GM11168 (cell line): ENCODE measurements around the gene LAPTM5.

Source experiments
- in situ Hi-C: fragments of 300-500 bp; cut with MboI; formaldehyde crosslinking; loops from one replicate; pipeline ENCODE4 v1.12.0; 2022; ENCODE audit warnings: low sequenced_read_pairs; ENCODE audit not compliant: unreplicated experiment

Gene LAPTM5

GRCh38 chr1:30787856-30788495, 30.4 kb upstream of the LAPTM5 start:
- in situ Hi-C loops = no loop called here

GRCh38 chr1:30787266-30787665, 29.7 kb upstream of the LAPTM5 start:
- in situ Hi-C loops = no loop called here

DNA sequence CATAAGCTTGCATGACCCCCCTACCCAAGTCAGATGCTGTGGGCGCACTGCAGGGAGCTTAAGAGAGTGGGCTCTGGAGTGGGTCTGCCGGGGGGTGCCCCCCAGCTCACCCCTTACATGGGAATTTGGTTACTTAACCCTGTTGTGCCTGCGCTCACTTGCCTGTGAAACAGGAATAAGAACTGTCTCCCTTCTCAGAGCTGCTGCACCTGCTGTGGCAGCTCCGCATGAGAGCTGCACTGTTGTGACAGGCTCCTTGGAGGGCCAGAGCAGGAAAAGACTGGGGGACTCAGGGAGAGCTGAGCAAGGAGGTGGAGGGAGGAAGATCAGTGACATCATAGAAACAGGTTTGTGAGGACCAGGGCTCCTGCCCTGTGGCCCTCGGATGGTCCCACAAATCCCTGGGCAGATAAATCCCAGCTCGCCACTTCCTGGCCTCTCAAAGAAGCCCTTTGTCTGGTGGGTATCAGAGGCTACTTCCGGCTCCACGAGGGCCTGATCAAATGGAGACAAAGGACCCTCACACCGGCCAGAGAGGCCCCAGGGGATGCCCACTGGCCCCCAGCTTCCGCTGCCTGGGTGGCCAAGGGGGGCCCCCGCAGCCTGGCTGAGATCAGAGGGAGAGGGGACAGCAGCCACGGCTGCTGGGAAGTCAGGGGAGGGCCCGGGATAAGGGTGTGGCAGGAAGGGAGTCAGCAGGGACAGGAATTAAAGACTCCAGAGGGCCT, 28.9 kb upstream of the LAPTM5 start:
- in situ Hi-C loops = no loop called here

GRCh38 chr1:30785714-30786113, 28.1 kb upstream of the LAPTM5 start:
- in situ Hi-C loops = no loop called here

DNA sequence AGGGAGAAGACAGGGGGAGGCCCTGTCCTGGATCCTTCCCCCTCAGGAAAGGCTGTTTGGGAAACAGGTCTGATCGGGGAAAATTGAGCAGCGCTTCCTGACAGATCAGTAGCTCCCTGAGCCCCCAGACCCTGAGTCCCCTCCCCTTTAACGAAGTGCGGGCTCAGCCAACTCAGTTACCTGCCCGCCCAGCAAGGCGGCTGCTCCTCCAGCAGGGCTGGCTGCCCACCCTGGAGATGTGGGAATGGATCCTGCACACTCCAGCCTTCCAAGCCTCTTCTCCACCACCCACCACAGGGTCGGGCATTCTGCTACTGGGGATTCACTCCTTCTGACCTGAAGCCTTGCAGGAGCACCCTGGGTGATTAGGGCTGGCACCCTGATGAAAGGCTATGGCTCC, 27.6 kb upstream of the LAPTM5 start:
- in situ Hi-C loops = no loop called here

DNA sequence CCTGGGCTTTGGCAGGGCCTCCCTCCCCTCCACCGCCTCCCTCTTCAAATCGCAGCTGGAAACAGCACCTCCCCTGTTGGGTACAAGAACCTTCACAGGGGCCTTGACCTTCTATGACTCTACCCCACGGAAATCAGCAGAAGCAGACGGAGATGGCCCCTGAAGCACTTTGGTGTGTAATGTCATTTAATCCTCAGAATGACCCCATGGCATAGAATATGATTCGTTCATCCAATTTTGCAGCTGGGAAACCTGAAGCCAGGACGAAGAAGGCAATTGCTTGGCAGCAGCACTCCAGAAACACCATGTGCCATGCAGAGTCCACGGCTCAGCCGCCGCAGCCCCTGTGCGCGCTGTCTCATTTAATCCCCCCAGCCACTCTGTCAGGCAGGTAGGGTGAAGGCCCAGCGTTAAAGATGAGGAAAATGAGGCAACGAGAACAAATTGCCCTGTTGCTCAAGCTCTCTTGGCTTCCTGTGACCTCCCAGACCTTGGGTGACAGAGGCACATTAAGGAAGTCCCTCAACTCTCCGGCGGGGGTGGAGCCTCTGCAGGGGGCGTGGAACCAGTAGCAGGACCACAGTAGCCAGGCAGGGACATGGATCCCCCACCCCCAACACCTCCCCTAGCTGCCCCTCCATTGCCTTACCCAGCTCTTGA, 25.8 kb upstream of the LAPTM5 start:
- in situ Hi-C loops = no loop called here

- in situ Hi-C loops = no loop called here
Measured at GRCh38 chr1:30782361-30783255, 25.0 kb upstream of the LAPTM5 start.

DNA sequence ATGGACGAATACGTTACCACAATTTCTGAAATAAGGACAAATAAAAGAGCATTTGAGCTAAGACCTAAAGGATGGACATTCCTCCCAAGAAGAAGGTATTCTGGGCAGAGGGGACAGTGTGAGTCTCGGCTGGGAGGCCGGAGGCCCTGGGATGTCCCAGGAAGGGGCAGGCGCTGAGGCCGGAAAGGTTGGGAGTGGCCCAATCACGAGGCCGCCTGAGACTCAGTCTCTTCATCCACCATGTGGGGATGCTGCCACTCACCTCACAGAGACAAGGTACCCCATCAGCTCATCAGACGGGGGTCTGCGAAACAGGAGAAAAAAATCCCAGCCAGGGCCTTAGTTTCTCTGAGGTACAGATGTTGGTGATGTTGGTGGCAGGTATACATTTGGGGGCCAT, 24.3 kb upstream of the LAPTM5 start:
- in situ Hi-C loops = no loop called here

GRCh38 chr1:30780409-30780808, 22.8 kb upstream of the LAPTM5 start:
- in situ Hi-C loops = no loop called here

- in situ Hi-C loops = loop anchor here (5.0 kb wide), 1 partner anchor 57 kb away; the partner anchor contains the start of gene MATN1
Measured at GRCh38 chr1:30779294-30780071, 21.9 kb upstream of the LAPTM5 start.

DNA sequence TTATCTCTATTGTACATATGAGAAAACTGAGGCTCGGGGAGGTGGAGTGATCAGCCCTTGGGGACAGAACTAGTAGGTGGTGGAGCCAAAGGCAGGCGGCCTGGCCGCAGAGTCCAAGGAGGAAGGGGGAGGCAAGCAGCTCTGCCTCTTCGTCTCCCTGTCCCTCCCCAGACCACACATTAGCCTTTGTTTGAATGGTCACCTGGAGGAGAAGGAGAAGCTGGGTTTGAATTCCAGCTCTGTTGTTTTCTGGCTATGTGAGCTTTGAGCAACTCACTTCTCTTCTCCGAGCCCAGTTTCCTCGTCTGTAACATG, 21.4 kb upstream of the LAPTM5 start:
- in situ Hi-C loops = loop anchor here (5.0 kb wide), 1 partner anchor 57 kb away; the partner anchor contains the start of gene MATN1

GRCh38 chr1:30778154-30778978, 20.8 kb upstream of the LAPTM5 start:
- in situ Hi-C loops = loop anchor here (5.0 kb wide), 1 partner anchor 56 kb away; the partner anchor contains the start of gene MATN1

GRCh38 chr1:30777904-30778153, 20.3 kb upstream of the LAPTM5 start:
- in situ Hi-C loops = loop anchor here (5.0 kb wide), 1 partner anchor 56 kb away; the partner anchor contains the start of gene MATN1

DNA sequence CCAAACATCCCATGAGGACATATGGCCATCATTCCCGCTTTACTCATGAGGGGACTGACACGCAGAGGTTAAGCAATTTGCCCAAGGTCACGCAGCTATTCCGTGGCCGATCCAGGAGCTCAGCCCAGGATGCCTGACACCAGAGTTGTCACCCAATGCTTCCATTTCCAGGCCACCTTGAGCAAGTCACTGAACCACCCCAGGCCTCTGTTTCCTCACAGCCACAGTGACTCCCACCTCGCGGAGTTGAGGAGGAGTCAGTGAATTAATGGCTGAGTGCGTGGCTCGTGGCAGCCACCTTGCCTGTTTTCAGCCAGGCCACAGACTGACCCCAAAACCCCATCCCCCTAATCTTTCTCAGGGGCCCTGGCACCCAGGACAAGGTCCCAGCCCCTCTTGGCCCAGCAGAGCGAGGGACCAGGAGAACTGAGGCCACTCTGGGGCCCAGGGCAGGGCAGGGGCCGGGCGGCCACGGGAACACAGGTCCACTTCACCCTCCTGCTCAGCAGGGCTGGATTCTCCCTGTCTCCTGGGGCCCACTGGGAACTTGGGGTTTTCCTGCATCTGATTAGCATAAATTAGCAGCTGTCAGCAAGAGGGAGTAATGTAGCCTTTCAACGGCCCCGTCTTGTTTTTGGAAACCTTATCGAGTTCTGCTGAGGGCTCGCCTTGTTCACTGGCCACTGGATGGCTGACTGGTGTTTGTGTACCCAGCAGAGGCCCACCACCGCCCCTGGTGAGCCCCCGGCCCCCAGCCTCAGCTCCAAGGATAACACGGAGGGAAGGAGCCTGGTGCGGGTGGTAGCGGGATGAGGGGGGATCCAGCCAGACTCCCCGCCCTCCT, 19.7 kb upstream of the LAPTM5 start:
- in situ Hi-C loops = loop anchor here (5.0 kb wide), 1 partner anchor 55 kb away; the partner anchor contains the start of gene MATN1

DNA sequence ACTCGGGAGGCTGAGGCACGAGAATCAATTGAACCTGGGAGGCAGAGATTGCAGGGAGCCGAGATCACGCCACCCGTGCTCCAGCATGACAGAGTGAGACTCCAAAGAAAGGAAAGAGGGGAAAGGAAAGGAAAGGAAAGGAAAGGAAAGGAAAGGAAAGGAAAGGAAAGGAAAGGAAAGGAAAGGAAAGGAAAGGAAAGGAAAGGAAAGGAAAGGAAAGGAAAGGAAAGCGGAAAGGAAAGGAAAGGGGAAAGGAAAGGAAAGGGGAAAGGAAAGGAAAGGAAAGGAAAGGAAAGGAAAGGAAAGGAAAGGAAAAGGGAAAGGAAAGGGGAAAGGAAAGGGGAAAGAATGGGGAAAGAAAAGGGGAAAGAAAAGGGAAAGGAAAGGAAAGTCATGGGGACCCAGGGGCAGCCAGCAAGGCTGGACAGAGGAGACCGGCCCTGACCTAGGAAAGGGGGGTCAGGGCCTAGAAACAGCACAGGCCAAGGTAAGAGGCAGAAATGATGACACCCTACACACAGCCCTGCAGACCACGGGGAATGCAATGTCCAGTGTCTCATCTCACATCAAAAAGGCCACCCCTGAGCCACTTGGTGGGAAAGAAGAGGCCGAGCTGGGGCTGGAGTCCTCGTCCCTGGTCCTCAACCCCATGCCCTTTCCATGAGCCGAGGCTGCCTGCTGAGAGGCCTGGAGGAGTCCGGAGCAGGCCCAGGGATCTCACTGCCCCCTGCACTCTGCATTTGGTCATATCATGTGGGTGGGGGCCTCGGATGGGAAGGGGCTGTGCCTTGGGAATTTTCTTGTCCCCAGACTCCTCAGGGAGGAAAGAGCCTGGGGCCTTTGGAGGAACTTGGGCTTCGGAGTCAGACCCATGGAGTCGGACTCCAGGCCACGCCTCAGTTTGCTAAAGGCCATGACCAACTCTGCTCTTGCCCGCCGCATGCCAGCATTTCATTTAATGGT, 18.8 kb upstream of the LAPTM5 start:
- in situ Hi-C loops = loop anchor here (5.0 kb wide), 1 partner anchor 54 kb away; the partner anchor contains the start of gene MATN1

DNA sequence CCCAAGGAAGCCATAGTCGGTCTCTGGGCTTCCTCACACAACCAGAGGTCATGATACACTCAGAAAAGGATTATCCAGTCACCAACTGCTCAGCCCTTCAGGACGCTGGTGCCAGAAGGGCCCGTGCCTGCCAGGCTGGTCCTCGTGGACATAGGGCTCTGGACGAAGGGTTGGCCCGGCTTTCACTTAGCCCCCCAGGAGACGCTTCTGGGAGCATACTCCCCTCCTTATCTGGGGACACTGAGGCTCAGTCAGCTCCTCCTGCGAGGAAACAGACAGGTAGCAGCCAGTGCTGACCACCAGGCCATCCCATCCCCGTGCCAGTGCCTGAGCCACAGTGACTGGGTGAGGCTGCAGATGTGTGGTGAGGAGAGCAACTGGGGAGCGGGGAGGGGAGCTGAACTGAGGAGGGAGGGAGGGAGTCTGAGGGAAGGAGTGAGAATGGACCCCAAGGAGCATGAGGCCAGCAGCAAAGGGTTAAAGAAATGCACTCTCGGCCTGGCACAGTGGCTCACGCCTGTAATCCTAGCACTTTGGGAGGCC, 17.9 kb upstream of the LAPTM5 start:
- in situ Hi-C loops = loop anchor here (5.0 kb wide), 1 partner anchor 53 kb away; the partner anchor contains the start of gene MATN1
